NCI-H2171 treated with DMSO at 0.1 percent for 48 hours (cell line): ENCODE measurements around the gene P2RX5.

ENCODE experiments used
- DNase-seq: peaks from one replicate; lab custom pipeline; 2025; lab: John Stamatoyannopoulos, UW

The P2RX5 gene

DNA sequence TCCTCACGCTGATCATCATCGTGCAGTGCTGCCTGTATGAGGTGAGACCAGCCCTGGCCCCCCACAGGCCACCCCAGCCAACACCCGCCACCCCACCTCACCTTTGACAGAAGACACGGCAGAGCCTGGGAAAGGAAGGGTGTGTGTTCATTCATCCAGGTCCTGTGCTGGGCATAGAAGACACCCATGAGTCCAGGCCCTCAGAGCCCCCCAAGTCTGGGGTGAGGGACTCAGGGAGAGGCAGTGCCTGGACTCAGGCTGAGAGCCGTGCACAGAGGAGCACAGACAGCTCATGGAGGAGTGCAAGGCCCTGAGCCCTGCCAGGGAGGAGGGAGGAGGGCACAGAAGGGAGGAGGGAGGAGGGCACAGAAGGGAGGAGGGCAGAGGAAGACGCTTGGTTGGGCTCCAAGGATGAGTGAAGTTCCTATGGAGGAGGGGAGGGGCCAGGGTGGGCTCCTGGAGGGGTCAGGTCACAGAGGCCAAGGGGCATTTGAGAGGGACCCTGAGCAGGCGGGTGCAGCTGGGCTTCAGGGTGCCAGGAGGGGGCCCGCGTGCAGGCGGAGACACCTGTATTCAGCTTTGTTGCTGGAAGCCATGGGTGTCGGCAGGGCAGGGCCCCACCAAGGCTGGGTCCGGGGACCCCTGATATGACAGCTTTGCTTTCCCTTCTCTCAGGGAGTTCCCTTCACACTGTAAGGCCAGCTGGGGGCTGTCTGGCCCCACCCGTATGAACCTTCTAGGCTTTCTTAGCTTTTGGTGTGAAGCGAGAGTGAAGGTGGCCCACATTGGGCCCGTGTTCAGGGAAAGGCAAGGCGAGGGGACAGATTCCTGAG, 39.0 kb downstream of the P2RX5 start:
- DNase-seq = no peak

GRCh38 chr17:3656353-3656752, 39.6 kb downstream of the P2RX5 start:
- DNase-seq = no peak

DNA sequence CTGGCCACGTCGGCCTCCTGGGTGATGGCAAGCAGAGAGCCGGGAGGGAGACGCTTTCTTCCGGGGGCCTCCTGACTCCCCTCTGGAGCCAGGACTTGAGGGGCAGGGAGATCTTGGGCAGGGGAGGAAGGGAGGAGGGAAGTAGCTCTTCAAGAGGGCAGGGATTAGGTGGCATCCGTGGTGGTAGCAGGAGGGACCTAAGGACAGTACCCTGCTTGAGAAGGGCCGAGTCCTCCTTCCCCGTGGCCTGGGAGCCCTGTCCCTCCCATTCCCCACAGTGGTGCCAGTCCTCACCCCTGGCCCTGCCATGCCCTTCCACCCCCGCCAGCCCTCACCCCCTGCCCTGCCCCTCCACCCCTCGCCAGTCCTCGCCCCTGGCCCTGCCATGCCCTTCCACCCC, 40.2 kb downstream of the P2RX5 start:
- DNase-seq = no peak

DNA sequence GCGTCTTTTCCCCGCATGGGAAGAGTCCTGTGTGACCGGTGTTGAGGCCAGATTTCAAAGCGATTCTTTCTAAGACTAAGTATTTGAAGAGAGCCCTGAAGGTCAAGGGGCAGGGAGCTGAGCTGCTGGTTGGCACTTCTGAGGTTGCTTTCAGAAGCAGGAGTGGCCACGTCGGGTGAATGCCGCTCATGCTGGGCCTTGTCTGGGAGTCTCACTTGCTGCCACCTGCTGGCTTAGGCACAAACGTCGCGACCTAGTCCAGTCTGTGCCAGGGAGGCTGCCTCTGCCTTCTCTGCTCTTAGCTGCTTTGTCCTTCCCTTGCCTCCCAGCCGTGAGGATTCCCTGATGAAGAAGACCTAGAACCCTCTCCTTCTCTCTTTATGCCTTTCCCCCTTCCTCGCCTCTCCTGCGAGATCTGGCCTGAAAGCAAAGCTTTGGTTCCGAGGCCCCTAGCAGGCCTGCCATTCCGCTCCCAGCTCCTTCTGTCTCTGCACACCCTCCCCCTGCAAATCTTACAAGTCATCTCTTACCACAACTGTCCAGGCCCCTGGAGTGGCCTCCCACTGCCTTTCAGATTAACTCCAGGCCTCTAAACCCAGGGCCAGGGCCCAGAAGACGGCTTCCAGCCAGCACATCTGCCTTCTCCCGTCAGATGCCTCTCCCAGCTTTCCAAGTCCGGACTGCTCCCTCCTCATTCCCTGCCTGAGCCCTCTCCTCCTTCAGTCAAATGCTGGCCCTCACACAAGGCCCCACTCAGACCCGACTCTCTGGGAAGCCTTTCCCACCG, 48.0 kb downstream of the P2RX5 start:
- peak; percentile 15 for DNase-seq

DNA sequence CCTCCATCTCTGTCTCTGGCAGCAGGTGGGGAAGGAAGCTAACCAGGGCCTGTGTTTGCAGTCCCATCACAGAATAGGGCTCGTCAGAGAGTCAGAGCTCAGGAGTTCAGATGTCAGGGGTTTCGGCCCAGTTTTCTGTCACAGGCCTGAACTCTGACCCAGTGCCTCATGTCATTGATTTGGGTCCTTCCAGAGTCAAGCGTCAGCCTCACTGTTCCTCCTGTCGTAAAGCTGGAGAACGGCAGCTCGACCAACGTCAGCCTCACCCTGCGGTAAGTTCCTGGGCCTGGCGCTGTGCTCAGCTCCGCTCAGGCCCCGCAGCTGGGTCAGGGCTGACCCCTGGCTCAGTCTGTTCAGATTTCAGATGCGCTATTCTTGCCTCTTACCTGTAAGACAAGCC, 48.7 kb downstream of the P2RX5 start:
- no peak for DNase-seq

DNA sequence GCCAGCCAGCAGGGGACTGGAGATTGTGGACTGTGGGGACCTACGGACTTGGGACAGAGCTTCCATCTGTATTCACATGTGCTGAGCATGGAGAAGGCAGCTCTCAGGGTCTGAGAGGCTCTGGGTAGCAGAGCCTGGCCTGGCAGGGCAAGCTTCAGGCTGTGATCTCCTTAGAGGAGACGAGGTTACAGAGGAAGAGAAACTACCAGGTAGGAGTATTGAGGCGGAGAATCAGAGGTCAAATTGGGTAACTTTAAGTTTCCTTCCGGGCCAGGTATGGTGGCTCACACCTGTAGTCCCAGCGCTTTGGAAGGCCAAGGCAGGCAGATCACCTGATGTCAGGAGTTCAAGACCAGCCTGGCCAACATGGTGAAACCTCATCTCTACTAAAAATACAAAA, 50.6 kb downstream of the P2RX5 start:
- no peak for DNase-seq

DNA sequence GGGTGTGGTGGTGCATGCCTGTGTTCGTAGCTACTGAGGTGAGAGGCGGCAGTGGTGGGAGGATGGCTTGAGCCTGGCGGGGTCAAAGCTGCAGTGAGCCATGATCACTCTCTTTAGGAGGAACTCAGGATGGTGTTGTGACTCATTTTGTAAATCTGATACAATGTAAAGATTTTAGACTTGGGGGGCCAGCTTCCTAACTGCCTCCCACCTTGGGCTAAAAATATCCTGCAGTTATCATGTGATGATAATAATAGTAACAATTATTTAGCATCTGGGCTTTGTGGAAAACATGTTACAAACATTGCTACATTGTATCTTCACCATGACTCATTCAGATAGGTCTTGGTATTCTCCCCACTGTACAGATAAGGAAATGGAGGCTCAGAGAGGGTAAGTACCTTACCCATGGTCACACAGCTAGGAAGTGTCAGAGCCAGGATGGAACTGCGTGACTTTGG, 52.0 kb downstream of the P2RX5 start:
- DNase-seq = no peak

DNA sequence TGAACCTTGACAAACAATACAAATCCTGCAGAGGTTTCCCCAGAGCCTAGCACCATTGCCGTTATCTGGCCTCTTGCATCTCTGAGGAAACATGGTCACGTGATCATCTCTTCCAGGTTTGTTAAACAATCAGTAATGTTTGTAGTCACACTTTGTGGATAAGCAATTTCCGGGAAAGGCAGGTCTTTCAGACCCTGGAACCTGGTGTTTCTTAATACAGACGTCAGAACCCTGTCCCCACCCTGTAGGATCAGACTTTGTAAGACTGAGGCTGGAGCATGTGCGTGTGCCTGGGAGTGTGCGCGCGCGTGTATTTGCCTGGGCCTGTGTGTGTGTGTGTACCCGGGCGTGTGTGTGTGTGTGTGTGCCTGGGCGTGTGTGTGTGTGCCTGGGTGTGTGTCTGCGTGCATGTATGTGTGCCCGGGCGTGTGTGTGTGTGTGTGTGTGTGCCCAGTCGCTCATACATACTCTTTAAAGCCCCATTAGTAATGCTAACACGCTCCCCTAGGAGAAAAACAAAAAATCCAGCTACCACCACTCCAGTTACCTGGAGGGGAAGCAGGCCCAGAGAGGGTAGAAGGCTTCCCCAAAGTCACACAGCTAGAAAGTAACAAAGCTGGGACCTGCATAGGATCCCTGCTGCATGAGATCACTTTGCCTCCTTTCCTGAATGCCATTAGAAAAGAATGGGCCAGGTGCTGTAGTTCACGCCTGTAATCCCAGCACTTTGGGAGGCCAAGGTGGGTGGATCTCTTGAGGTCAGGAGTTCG, 54.1 kb downstream of the P2RX5 start:
- no peak for DNase-seq

GRCh38 chr17:3641014-3641413, 54.9 kb downstream of the P2RX5 start:
- DNase-seq = no peak

GRCh38 chr17:3639981-3640596, 55.9 kb downstream of the P2RX5 start:
- peak; percentile 23 for DNase-seq

GRCh38 chr17:3636908-3637373, 59.0 kb downstream of the P2RX5 start:
- no peak for DNase-seq

DNA sequence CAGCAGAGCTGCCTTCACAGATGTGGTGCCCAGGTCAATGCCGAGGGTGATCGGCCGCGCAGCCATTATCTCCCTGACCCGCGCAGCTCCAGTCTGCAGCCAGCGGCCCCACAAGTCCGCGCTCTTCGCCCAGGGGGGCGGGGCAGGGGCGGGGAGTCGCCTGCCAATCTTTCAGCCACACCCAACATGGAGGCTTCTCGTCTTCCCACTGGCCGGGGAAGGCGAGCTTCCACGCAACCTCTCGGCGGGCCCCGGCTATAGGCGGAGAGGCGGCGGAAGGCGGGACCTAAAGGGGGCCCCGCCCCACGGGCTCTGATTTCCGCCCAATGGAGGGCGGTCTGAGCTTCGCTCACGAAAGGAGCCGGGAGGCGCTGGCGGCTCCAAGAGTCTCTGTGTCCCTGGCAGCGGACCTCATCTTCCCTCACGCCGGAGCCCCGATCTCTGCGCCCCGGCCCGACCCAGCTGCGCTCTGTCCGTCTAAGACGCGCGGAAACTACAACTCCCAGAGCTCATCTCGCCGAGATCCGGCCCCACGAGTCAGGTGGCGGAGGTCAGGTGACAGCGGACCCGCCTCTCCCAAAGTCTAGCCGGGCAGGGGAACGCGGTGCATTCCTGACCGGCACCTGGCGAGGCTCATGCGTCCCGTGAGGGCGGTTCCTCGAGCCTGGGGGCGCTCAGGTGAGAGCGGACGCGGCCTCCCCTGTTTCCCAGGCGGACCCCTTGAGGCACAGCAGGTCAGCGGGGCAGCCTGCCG, 59.6 kb downstream of the P2RX5 start, which contains the start of the genes CTNS and SHPK:
Gene CTNS (plus strand): TSS at position 607 of the 754 bp plus-strand sequence. CDS start 3,447 bp downstream, outside the sequence.
Gene SHPK (minus strand): TSS at position 97 of the 754 bp plus-strand sequence. CDS start 31 bp downstream, at position 66.
- peak; percentile 93 for DNase-seq

GRCh38 chr17:3635474-3636153, 60.3 kb downstream of the P2RX5 start:
- DNase-seq = peak; percentile 45

DNA sequence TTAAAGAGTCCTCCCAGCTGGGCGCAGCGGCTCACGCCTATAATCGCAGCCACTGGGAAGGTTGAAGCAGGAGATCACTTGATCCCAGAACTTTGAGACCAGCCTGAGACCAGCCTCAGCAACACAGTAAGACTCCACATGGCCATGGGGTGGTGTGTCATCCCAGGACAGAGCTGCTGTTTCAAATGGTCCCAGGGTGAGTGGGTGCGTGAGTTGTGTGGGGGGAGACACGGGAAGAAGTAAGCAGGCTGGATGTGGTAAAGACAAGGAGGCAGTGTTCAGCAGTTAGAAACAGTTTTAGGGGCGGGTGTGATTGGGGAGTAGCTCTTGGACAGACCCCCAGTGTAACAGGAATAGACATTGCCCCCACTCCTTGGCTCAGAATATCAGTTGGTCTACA, 63.7 kb downstream of the P2RX5 start:
- no peak for DNase-seq

- no peak for DNase-seq
Measured at GRCh38 chr17:3630781-3631180, 65.2 kb downstream of the P2RX5 start.

DNA sequence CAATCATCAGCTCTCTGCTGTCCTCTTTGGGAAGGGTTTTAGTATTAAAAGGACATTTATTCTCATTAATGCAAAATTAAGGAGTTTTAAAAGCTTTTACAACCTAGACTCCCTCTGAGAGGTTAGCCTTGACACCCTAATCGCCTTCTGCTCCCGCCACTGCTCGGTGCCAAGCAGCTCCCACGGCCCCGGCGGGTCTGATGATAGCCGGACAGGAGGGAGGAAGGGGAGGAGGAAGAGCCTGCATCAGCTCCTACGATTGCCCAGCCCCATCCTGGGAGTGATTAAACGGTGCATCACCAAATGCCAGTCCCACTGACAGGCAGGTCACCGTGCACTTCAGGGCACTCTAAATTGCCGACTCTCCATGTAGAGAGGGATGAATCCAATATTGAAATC, 68.2 kb downstream of the P2RX5 start:
- DNase-seq = no peak

- DNase-seq = peak; percentile 74
Measured at GRCh38 chr17:3626831-3627768, 68.9 kb downstream of the P2RX5 start.
